Common myeloid progenitor, CD34-positive (primary cell): ENCODE results near the gene EXOC3.

Experiments used
- CTCF ChIA-PET: fragments of 350-600 bp; sonication (Branson Sonifier 250); formaldehyde crosslinking; loops from one replicate; lab custom pipeline; 2021; ENCODE audit warnings: antibody characterized with exemption; lab: Charles Lee
- POLR2A ChIA-PET: fragments of 350-600 bp; sonication (Branson Sonifier 250); formaldehyde crosslinking; loops from one replicate; lab custom pipeline; 2021; ENCODE audit warnings: antibody characterized with exemption; lab: Charles Lee
- DNase-seq, 3 donors: peaks; one replicate each; pipeline versions ENCODE4 v3.0.0 to v3.0.0-alpha.2; 2013
- H3K27ac ChIP-seq, 2 experiments: 1 replicate in 1 of 2; 2 replicates in 1 of 2; pipeline ENCODE4 v1.7.0; 2013; ENCODE audit warnings: inconsistent platforms in 2 of 2, low read length in 2 of 2, mild to moderate bottlenecking in 2 of 2, low read depth in 1 of 2, moderate library complexity in 1 of 2; ENCODE audit not compliant: severe bottlenecking in 2 of 2, insufficient read depth in 1 of 2, poor library complexity in 1 of 2
- H3K27me3 ChIP-seq, 5 experiments: replicated peaks in 2 of 5; 1 replicate in 3 of 5; 2 replicates in 2 of 5; pipeline versions ENCODE4 v1.6.1 to v1.7.0; 2013; ENCODE audit warnings: low read length in 4 of 5, mild to moderate bottlenecking in 2 of 5, moderate library complexity in 2 of 5, inconsistent platforms in 1 of 5; ENCODE audit not compliant: insufficient read depth in 5 of 5, control insufficient read depth in 4 of 5
- H3K36me3 ChIP-seq, 4 experiments: 1 replicate in 2 of 4; 2 replicates in 2 of 4; pipeline versions ENCODE4 v1.6.1 to v1.7.0; 2013; ENCODE audit warnings: low read length in 3 of 4, control low read depth in 1 of 4, mild to moderate bottlenecking in 1 of 4; ENCODE audit not compliant: control insufficient read depth in 4 of 4, insufficient read depth in 4 of 4
- H3K4me1 ChIP-seq, 4 experiments: 1 replicate in 3 of 4; 2 replicates in 1 of 4; pipeline versions ENCODE4 v1.6.1 to v1.7.1; 2013; ENCODE audit warnings: low read length in 3 of 4, mild to moderate bottlenecking in 3 of 4, control low read depth in 1 of 4, inconsistent platforms in 1 of 4, moderate library complexity in 1 of 4; ENCODE audit not compliant: control insufficient read depth in 4 of 4, insufficient read depth in 4 of 4; ENCODE audit errors: control extremely low read depth in 1 of 4
- H3K4me3 ChIP-seq, 7 experiments: 1 replicate in 4 of 7; 2 replicates in 3 of 7; pipeline versions ENCODE4 v1.5.1 to v1.7.0; 2013; ENCODE audit warnings: mild to moderate bottlenecking in 7 of 7, low read length in 6 of 7, moderate library complexity in 6 of 7, inconsistent platforms in 2 of 7, low read depth in 2 of 7, control low read depth in 1 of 7; ENCODE audit not compliant: insufficient read depth in 4 of 7, control insufficient read depth in 1 of 7; ENCODE audit errors: extremely low read depth in 1 of 7
- H3K9me3 ChIP-seq, 5 experiments: 1 replicate in 4 of 5; 2 replicates in 1 of 5; pipeline versions ENCODE4 v1.6.1 to v1.7.1; 2013; ENCODE audit warnings: low read length in 4 of 5, mild to moderate bottlenecking in 2 of 5, inconsistent platforms in 1 of 5, low read depth in 1 of 5, moderate library complexity in 1 of 5; ENCODE audit not compliant: control insufficient read depth in 4 of 5, insufficient read depth in 2 of 5; ENCODE audit errors: control extremely low read depth in 1 of 5
- WGBS: methylation state at CpG from one replicate; pipeline ENCODE4 v1.1.5; 2013; ENCODE audit not compliant: insufficient coverage; 5-methylcytosine and 5-hydroxymethylcytosine counted together

The EXOC3 gene

DNA sequence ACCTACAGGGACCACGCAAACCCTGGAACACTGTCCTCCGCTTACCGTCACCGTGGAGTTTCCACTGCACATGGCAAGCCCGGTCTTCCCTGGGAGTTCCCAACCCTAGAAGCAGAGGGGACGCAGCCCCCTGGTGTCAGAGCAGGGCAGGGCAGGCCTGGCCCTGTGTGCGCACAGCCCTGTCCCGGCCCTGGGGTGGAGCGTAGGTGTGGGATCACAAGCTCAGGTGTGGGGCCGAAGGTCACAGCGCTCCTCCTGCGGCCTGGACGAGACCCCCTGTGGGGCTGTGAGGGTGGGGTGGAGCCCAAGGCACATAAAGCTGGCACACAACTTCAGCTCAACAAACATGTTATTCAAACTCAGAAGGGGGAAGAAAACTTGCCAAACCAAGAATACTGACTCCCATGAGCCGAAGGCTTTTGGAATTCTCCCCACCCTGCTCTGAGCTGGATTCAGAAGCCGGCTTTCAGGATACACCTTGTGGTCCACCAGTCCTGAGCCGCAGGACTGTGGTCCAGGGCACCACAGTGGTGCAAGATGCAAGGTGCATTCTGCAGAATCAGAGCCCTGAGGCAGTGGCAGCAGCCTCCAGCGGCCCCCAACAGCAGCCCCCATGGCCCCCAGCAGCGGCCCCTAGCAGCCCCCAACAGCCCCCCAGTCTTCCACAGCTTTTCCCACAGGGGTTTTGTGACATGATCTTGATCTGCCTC lies 11.8 kb upstream of the EXOC3 start:
- POLR2A ChIA-PET = no interaction called here
- Histone ChIP-seq H3K36me3 (peaks cover 0 to 82% (median 0%) of the 10 kb centered on the region in 4 experiments), H3K9me3 (no peaks in the 10 kb centered on the region), H3K27me3 (no peaks in the 10 kb centered on the region), H3K27ac (no peak overlapping the region), H3K4me3 (no peak overlapping the region), H3K4me1 (peaks cover 0 to 1% (median 0%) of the 10 kb centered on the region in 4 experiments)
- 56% methylated on average over 13 of the region's 18 CpGs for WGBS
- CTCF ChIA-PET = interaction anchor here (0.6 to 10.6 kb wide), 21 partner anchors 8 to 244 kb away, joined by 3 to 124 read pairs (median 3); partner anchors contain the start of gene AHRR
- DNase-seq = peak; percentile 43 to 57 (median 43)

DNA sequence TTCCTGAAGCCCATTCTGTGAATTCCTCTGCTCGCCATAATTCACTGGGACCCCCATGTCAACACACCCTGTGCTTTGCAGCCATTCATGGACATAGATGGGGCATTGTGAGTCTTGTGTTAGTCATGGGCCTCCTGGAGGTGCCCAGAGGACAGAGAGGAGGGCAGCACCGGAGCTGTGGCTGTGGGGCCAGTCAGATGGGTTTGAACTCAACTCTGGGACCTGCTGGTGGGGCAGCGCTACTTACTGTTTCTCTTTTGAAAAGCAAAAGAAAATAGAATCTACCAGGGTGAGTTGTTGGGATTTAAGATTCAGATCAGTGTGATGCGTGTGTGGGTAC lies 11.3 kb upstream of the EXOC3 start:
- ChIA-PET POLR2A (no interaction called here), CTCF (interaction anchor here (0.6 to 10.6 kb wide), 24 partner anchors 8 to 244 kb away, joined by 3 to 124 read pairs (median 4); partner anchors contain the start of gene AHRR)
- Histone ChIP-seq H3K9me3 (no peaks in the 10 kb centered on the region), H3K36me3 (peaks cover 0 to 84% (median 0%) of the 10 kb centered on the region in 4 experiments), H3K4me3 (no peak overlapping the region), H3K27ac (no peak overlapping the region), H3K27me3 (no peaks in the 10 kb centered on the region), H3K4me1 (peaks cover 0 to 1% (median 0%) of the 10 kb centered on the region in 4 experiments)
- DNase-seq = no peak
- 70% methylated on average over 2 of the region's 4 CpGs for WGBS

DNA sequence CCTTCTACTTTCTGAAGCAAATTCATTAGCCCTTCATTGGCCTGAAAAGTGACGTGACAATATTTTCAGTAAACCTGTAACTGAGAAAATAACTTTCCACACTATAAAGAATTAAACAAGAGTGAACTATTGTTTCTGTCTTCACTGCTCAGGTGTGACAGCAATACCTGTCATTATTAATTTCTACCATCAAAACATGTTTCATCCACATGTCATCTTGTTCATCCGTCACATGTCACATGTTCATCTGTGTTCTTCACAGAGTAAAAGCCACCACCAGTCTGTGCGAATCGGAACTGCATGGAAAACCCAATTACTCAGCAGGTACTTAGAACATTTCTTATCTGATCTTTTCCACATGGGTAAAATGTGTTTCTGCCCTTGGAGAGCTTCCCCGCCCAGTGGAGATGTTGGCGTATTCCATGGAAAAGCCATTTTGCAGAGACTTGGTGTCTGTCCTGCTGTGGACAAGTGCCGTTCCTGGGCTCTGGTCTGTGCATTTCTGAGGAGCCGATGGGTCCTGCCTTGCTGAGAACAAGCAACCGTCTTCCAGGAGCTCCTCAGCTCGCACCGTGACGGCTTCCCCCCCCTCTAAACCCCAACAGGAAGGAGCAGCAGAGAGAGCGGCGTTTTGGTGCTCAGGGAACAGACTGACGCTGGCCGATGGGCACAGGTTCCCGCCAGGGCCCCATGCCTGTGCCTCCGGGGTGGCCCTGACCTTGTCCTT lies 10.6 kb upstream of the EXOC3 start:
- Histone ChIP-seq H3K9me3 (no peaks in the 10 kb centered on the region), H3K4me3 (no peak overlapping the region), H3K4me1 (peaks cover 0 to 1% (median 0%) of the 10 kb centered on the region in 4 experiments), H3K27ac (no peak overlapping the region), H3K36me3 (peaks cover 0 to 88% (median 0%) of the 10 kb centered on the region in 4 experiments), H3K27me3 (no peaks in the 10 kb centered on the region)
- CTCF ChIA-PET = interaction anchor here (0.6 to 10.6 kb wide), 14 partner anchors 10 to 245 kb away, joined by 3 to 124 read pairs (median 4); partner anchors contain the start of gene AHRR
- 90% methylated on average over 15 of the region's 18 CpGs for WGBS
- POLR2A ChIA-PET = no interaction called here
- no peak for DNase-seq

DNA sequence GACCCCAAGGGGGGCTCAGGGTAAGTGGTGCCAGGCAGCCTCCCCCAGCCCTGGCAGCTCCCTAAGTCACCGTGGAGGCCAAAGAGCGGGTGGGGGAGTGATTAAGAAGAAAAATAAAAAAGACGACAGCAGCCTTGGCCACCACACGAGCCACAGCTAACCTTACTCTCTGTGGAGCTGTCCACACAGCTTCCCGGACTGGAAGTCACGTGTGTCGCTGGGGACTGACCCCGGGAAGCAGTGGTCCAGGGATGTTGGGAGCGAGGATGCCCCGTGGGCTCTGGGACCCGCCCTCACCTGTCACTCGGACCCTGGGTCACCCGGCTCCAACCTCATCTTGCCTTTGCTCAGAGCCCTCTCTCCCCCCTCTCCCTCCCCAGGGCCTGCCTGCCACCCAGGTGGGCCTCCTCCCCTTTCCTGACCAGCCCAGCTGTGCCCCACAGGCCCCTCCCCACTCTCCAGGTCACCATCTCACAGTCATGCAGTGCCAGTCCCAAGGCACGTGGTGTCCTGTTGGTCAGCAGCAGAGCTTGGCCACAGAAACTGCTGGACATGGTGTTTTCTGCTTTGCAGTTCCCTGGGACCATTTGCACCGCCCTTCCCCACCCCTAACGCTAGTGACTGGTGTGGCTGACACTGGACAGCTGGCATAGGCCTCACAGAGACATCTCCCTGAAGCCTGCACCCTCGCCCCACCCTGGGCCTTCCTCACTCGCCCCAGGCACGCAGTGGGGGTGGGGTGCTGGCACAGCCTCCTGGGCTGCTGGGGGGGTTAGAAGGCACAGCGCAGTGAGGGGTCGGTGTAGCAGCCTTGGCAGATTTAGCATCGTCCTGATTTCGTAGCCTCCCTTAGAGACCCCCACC lies 9.8 kb upstream of the EXOC3 start:
- ChIA-PET CTCF (interaction anchor here (0.6 to 10.6 kb wide), 7 partner anchors 10 to 246 kb away, joined by 3 to 124 read pairs (median 4); partner anchors contain the start of gene AHRR), POLR2A (no interaction called here)
- Histone ChIP-seq H3K4me3 (no peak overlapping the region), H3K4me1 (peaks cover 0 to 1% (median 0%) of the 10 kb centered on the region in 4 experiments), H3K27ac (no peak overlapping the region), H3K27me3 (no peaks in the 10 kb centered on the region), H3K36me3 (peaks cover 0 to 80% (median 0%) of the 10 kb centered on the region in 4 experiments), H3K9me3 (no peaks in the 10 kb centered on the region)
- 92% methylated on average over 23 of the region's 23 CpGs for WGBS
- no peak for DNase-seq

DNA sequence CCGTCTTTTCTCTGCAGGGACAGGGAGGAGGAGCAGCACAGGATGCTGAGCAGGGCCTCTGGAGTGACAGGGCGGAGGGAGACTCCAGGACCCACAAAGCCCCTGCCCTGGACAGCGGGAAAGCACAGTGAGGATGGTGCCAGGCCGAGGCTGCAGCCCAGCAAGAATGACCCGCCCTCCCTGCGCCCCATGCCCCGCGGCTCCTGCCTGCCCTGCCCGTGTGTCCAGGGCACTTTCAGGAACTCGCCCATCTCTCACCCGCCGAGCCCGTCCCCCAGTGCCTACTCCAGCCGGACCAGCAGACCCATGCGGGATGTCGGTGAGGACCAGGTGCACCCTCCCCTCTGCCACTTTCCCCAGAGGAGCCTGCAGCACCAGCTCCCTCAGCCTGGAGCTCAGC lies 9.1 kb upstream of the EXOC3 start:
- no peak overlapping the region for H3K27ac ChIP-seq
- H3K27me3 ChIP-seq = no peaks in the 10 kb centered on the region
- H3K36me3 ChIP-seq = peaks cover 0 to 74% (median 0%) of the 10 kb centered on the region in 4 experiments
- H3K4me3 ChIP-seq = no peak overlapping the region
- no peaks in the 10 kb centered on the region for H3K9me3 ChIP-seq
- DNase-seq = no peak
- H3K4me1 ChIP-seq = peaks cover 0 to 1% (median 0%) of the 10 kb centered on the region in 4 experiments
- ChIA-PET POLR2A (no interaction called here), CTCF (interaction anchor here (1.2 to 10.6 kb wide), 4 partner anchors 8 to 116 kb away, joined by 3 to 124 read pairs (median 9); partner anchors contain the start of gene AHRR)
- WGBS = 95% methylated on average over 16 of the region's 16 CpGs

DNA sequence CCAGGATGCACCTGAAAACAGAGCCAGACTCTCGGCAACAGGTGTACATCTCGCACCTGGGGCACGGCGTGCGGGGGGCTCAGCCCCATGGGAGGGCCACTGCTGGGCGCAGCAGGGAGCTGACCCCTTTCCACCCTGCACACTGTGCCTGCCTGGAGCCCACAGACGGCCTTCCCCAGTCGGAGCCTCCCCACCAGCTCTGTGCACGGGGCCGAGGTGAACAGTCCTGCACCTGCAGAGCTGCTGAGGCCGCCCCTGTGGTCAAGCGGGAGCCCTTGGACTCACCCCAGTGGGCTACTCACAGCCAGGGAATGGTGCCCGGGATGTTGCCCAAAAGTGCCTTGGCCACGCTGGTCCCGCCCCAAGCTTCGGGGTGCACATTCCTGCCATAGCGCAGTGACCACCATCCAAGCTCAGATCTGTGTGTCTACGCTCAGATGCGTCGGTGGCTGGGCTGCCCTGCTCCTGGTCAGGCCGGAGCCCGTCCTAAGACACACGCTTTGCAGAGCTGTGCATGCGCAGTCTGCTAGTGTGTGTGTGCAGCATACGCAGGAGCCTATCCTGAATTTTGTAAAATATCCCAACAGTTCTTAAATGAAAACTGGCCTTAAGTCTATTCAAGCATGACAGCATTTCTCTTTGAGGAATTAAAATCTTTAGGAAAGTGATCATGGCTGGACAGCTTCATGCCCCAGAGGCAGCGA lies 8.4 kb upstream of the EXOC3 start:
- no peak for DNase-seq
- Histone ChIP-seq H3K4me3 (no peak overlapping the region), H3K4me1 (peaks cover 0 to 5% (median under 1%) of the 10 kb centered on the region in 4 experiments), H3K27me3 (no peaks in the 10 kb centered on the region), H3K27ac (no peak overlapping the region), H3K36me3 (peaks cover 0 to 67% (median 0%) of the 10 kb centered on the region in 4 experiments), H3K9me3 (no peaks in the 10 kb centered on the region)
- WGBS = 89% methylated on average over 26 of the region's 26 CpGs
- ChIA-PET CTCF (interaction anchor here (1.2 to 10.6 kb wide), 4 partner anchors 9 to 117 kb away, joined by 3 to 124 read pairs (median 9); partner anchors contain the start of gene AHRR), POLR2A (interaction anchor here (0.5 kb wide), 1 partner anchor 342 kb away, joined by 3 read pairs; no protein-coding TSS in a partner anchor)
